Right lobe of liver (tissue), 4 donors: ENCODE results near the gene KRT7.

Experiments
- POLR2A ChIP-seq: fragments of 450-650 bp; IDR thresholded peaks from one replicate; pipeline ENCODE4 v1.6.1; 2017; ENCODE audit warnings: antibody characterized with exemption, mild to moderate bottlenecking
- TF ChIP-seq, protein P1 (sequence below), 4 donors: fragments of 200-600 bp in 3 of 4; fragments of 450-650 bp in 1 of 4; IDR thresholded peaks; one replicate each; pipeline versions ENCODE4 v1.5.1 to v1.8.0; 2016 to 2022; ENCODE audit warnings: antibody characterized with exemption in 4 of 4, mild to moderate bottlenecking in 2 of 4
- donor health status: DM: no; HTN: no; CAD: no.
- donor health status: DM: no; HTN: no; CAD: no.
- donor health status: DM: no; HTN: yes; CAD: no.

DNA sequence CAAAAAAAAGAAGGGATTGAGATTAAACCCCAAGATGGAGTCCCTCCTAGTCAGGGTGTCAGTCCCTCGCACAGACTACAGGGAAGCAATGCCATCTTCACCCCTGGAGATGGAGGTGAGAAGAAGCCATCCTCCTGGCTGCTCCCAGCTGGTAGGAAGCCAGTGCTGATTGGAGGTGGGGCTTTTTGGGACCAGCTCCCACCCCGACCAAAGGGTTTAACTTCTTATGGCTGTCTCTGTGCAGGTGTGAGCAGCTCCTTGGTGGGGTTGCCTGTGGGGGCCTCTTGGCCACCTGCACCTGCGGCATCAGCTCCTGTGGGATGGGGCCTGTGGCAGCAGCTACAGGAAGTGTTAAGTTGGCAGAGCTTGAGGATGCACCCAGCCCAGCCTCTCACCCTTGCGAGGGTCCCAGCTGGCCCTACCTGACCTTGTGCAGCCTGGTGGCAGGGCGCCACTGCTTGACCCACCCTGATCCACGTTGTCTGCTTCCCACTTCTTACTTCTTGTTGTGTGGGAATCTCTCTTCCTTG lies 37.6 kb downstream of the KRT7 start:
- TF ChIP-seq, protein P1, sequence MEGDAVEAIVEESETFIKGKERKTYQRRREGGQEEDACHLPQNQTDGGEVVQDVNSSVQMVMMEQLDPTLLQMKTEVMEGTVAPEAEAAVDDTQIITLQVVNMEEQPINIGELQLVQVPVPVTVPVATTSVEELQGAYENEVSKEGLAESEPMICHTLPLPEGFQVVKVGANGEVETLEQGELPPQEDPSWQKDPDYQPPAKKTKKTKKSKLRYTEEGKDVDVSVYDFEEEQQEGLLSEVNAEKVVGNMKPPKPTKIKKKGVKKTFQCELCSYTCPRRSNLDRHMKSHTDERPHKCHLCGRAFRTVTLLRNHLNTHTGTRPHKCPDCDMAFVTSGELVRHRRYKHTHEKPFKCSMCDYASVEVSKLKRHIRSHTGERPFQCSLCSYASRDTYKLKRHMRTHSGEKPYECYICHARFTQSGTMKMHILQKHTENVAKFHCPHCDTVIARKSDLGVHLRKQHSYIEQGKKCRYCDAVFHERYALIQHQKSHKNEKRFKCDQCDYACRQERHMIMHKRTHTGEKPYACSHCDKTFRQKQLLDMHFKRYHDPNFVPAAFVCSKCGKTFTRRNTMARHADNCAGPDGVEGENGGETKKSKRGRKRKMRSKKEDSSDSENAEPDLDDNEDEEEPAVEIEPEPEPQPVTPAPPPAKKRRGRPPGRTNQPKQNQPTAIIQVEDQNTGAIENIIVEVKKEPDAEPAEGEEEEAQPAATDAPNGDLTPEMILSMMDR (IDR thresholded peaks at IDR 0.05): no peak
- TF ChIP-seq POLR2A: no peak
